ENCODE measurements around the gene ELP6. TPM values are rescaled to one million over a fixed set of nuclear protein-coding genes. Genes with fewer than 3 reads are reported as not detected.

ELP6 gene
- total and polyA plus RNA-seq, 5 experiments from 2014 or later, result 29.9 to 41.9 (median 33.8) TPM

GRCh38 chr3:47452453-47453215, 60.9 kb downstream of the ELP6 start:
- no peaks in the 10 kb centered on the region for H3K27me3 Mint-ChIP-seq
- DNase-seq, result no peak
- H3K9me3 Mint-ChIP-seq, result peaks cover 0 to 6% (median 0%) of the 10 kb centered on the region in 9 donors
- POLR2A ChIA-PET, result interaction anchor here (0.5 kb wide), 1 partner anchor 326 kb away, joined by 3 read pairs; no protein-coding TSS in a partner anchor
- H3K4me3 Mint-ChIP-seq, result no peak overlapping the region
- peaks cover 0 to 17% (median 9%) of the 10 kb centered on the region in 3 donors for H3K36me3 Mint-ChIP-seq
- no peak for ATAC-seq
- H3K27ac Mint-ChIP-seq, result peak overlapping the region in 3 of 10 donors; percentile 4 to 71 (median 14)
- peaks cover 25 to 55% (median 40%) of the 10 kb centered on the region in 4 donors for H3K4me1 Mint-ChIP-seq

Other genes with a start within 250 kb of the ELP6 start
- 1 to 10 TPM; 2.5 to 2.9 TPM for gene KIF9, start 230.9 kb downstream of the ELP6 start, total RNA-seq
- gene KIF9, start 230.9 kb downstream of the ELP6 start, polyA plus RNA-seq, result 10 to 100 TPM in 1 of 3 donors, 1 to 10 TPM in 2; 3.7 to 10.2 (median 5.4) TPM
- 10 to 100 TPM; 20.8 to 21.9 TPM for gene KLHL18, start 230.8 kb downstream of the ELP6 start, total RNA-seq
- gene KLHL18, start 230.8 kb downstream of the ELP6 start, polyA plus RNA-seq, result 10 to 100 TPM; 13.4 to 18.2 (median 16.4) TPM
- 10 to 100 TPM; 49.7 to 63.8 TPM for gene PTPN23, start 132.7 kb downstream of the ELP6 start, total RNA-seq
- gene PTPN23, start 132.7 kb downstream of the ELP6 start, polyA plus RNA-seq, result 1 to 10 TPM; 3.0 to 3.9 (median 3.8) TPM
- gene SCAP, start 37.8 kb downstream of the ELP6 start, total RNA-seq, result 10 to 100 TPM; 94.8 to 95.9 TPM
- gene SCAP, start 37.8 kb downstream of the ELP6 start, polyA plus RNA-seq, result 10 to 100 TPM; 32.3 to 55.7 (median 38.7) TPM
- gene CSPG5, start 65.2 kb upstream of the ELP6 start, total RNA-seq, result under 1 TPM; 0.33 to 0.44 TPM
- gene CSPG5, start 65.2 kb upstream of the ELP6 start, polyA plus RNA-seq, result under 1 TPM in 1 of 3 donors, not detected in 2; 0.09 TPM